Stomach (tissue), 9 donors: ENCODE measurements around the gene GALNT13. TPM values are rescaled to one million over a fixed set of nuclear protein-coding genes. Genes with fewer than 3 reads are reported as not detected.

Experiments
- DNase-seq, 2 donors: peaks; one replicate each; pipeline versions ENCODE4 v3.0.0 to v3.0.0-alpha.2; 2013 to 2019
- H3K27ac ChIP-seq, 5 donors: fragments of 200-600 bp in 4 of 5; sonication (generic) in 4 of 5; one replicate each; pipeline ENCODE4 v1.5.1; 2013 to 2019; ENCODE audit warnings: mild to moderate bottlenecking in 1 of 5, moderate library complexity in 1 of 5
- H3K27me3 ChIP-seq, 3 donors: fragments of 200-600 bp; sonication (generic); one replicate each; pipeline ENCODE4 v1.5.1; 2017 to 2019; ENCODE audit warnings: mixed run types in 1 of 3
- H3K36me3 ChIP-seq, 4 donors: fragments of 200-600 bp; sonication (generic); 1 replicate in 3 of 4; 2 replicates in 1 of 4; pipeline ENCODE4 v1.5.1; 2016 to 2019
- H3K4me1 ChIP-seq, 4 donors: fragments of 200-600 bp; sonication (generic); one replicate each; pipeline ENCODE4 v1.5.1; 2016 to 2019
- H3K4me3 ChIP-seq, 4 donors: fragments of 200-600 bp; sonication (generic) in 3 of 4; one replicate each; pipeline ENCODE4 v1.5.1; 2016 to 2019; ENCODE audit warnings: mild to moderate bottlenecking in 1 of 4
- H3K9me3 ChIP-seq, 4 donors: fragments of 200-600 bp; sonication (generic); one replicate each; pipeline ENCODE4 v1.5.1; 2016 to 2019
- EP300 ChIP-seq: sonication (generic); formaldehyde crosslinking; IDR thresholded peaks from one replicate; pipeline ENCODE4 v1.6.1; 2017; ENCODE audit warnings: antibody characterized with exemption
- POLR2A ChIP-seq, 4 donors: fragments of 450-650 bp; IDR thresholded peaks; one replicate each; pipeline ENCODE4 v1.6.1; 2016; ENCODE audit warnings: antibody characterized with exemption in 4 of 4, control low read depth in 2 of 4, mild to moderate bottlenecking in 1 of 4, moderate library complexity in 1 of 4
- POLR2AphosphoS5 ChIP-seq, 3 donors: sonication (generic); formaldehyde crosslinking; IDR thresholded peaks; one replicate each; pipeline ENCODE4 v1.6.1; 2016; ENCODE audit warnings: antibody characterized with exemption in 3 of 3
- WGBS, 5 donors: extraction: QIAGEN DNeasy Blood & Tissue Kit in 3 of 5; methylation state at CpG; one replicate each; pipeline versions ENCODE4 v1.1.5 to v1.1.7; 2013 to 2018; 5-methylcytosine and 5-hydroxymethylcytosine counted together
- intact Hi-C: fragments of 100-400 bp; cut with DNase I; formaldehyde crosslinking; loops from one replicate; pipeline ENCODE4 v1.15.1; 2023; ENCODE audit warnings: low total_unique reads
- polyA plus RNA-seq, 3 donors: library from polyadenylated mRNA; stranded (reverse); fragments of 200-250 nt; gene quantifications; one replicate each; pipeline ENCODE4 v1.2.3, GENCODE V29; 2013
- total RNA-seq, 5 donors: library from RNA; depleted of rRNA; stranded (reverse); fragments of >200 nt; gene quantifications; one replicate each; pipeline versions ENCODE4 v1.1.0 to v1.2.3, GENCODE V29; 2014 to 2016
- TF ChIP-seq, protein P1 (sequence below), 7 experiments: fragments of 450-650 bp in 4 of 7; fragments of 200-600 bp in 3 of 7; sonication (generic) in 3 of 7; IDR thresholded peaks; one replicate each; pipeline ENCODE4 v1.5.1; 2016 to 2019; ENCODE audit warnings: antibody characterized with exemption in 7 of 7, control low read depth in 2 of 7, mild to moderate bottlenecking in 1 of 7
- donor health status: healthy with polysubstance abuse.
- donor health status: Bipolar disorder and iron deficiency.
- donor health status: healthy.

GALNT13 gene
- total and polyA plus RNA-seq, 8 donors = 0.15 to 6.2 (median 0.72) TPM; not detected in 3

DNA sequence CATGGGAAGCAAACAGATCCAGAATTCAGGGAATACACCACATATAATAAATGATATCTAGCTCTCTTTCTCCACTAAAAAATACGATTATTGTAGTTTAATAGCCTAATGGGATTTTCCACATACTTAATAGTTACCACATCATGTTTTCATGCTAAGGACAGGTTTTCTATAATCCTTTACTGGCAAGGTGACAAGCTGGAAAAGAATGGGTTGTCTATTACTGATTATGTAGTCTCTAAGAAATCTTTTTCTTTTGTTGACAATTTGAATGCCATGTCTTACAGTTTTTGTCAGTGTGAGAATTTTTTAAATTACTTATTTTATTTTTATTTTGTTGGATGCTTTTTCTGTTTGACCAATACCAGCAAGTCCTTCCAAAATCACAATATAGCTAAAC, 177.8 kb downstream of the GALNT13 start:
- Histone ChIP-seq H3K9me3 (no peaks in the 10 kb centered on the region), H3K27ac (no peak overlapping the region), H3K4me3 (no peak overlapping the region), H3K4me1 (no peaks in the 10 kb centered on the region), H3K27me3 (no peaks in the 10 kb centered on the region), H3K36me3 (no peaks in the 10 kb centered on the region)
- intact Hi-C loops = no loop called here
- WGBS, 5 donors = 67 to 73% (median 70%) methylated on average over 1 of the region's 1 CpG
- TF ChIP-seq POLR2A (IDR thresholded peaks at IDR 0.05) = no peak
- TF ChIP-seq EP300 = no peak
- no peak for TF ChIP-seq POLR2AphosphoS5 (IDR thresholded peaks at IDR 0.05)
- TF ChIP-seq, protein P1, sequence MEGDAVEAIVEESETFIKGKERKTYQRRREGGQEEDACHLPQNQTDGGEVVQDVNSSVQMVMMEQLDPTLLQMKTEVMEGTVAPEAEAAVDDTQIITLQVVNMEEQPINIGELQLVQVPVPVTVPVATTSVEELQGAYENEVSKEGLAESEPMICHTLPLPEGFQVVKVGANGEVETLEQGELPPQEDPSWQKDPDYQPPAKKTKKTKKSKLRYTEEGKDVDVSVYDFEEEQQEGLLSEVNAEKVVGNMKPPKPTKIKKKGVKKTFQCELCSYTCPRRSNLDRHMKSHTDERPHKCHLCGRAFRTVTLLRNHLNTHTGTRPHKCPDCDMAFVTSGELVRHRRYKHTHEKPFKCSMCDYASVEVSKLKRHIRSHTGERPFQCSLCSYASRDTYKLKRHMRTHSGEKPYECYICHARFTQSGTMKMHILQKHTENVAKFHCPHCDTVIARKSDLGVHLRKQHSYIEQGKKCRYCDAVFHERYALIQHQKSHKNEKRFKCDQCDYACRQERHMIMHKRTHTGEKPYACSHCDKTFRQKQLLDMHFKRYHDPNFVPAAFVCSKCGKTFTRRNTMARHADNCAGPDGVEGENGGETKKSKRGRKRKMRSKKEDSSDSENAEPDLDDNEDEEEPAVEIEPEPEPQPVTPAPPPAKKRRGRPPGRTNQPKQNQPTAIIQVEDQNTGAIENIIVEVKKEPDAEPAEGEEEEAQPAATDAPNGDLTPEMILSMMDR (IDR thresholded peaks at IDR 0.05) = no peak
- no peak for DNase-seq

DNA sequence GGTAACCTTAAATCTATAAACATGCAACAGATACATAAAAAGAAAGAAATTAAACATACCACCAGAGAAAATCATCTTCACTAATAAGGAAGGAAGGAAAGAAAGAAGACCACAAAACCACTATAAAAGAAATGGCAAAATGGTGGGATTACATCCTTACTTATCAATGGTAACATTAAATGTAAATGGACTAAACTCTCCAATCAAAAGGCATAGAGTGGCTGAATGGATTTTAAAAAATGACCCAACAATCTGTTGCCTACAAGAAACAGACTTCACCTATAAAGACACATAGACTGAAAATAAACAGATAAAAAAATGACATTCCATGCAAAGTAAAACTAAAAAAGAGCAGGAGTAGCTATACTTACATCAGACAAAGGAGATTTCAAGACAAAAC, 195.4 kb downstream of the GALNT13 start:
- Histone ChIP-seq H3K36me3 (no peaks in the 10 kb centered on the region), H3K27ac (no peak overlapping the region), H3K27me3 (no peaks in the 10 kb centered on the region), H3K4me3 (no peak overlapping the region), H3K9me3 (peaks cover 0 to 27% (median 6%) of the 10 kb centered on the region in 4 donors), H3K4me1 (no peaks in the 10 kb centered on the region)
- DNase-seq = no peak
- TF ChIP-seq EP300 (no peak), POLR2AphosphoS5 (IDR thresholded peaks at IDR 0.05) (no peak), POLR2A (IDR thresholded peaks at IDR 0.05) (no peak)
- TF ChIP-seq, protein P1 (IDR thresholded peaks at IDR 0.05) = no peak
- intact Hi-C loops = no loop called here

DNA sequence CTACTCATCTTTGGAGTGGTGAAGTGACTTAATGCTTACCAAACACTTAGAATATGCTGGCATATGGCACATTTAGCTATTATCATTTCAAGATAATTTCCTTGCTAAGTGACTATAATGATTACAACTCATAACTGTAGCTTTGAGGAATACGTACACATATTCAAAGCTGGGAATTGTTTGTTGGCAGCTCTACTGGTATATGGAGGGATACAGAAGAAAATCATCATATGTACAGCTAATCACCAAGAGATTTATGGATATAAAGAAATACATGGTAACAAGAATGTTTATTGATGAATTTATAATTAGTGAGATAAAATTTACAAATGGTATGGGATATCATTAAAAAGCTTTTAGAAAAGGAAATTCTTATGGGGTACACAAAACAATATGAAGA, 207.2 kb downstream of the GALNT13 start:
- H3K27me3 ChIP-seq = no peaks in the 10 kb centered on the region
- H3K27ac ChIP-seq = no peak overlapping the region
- TF ChIP-seq POLR2A (IDR thresholded peaks at IDR 0.05) = no peak
- no peak for TF ChIP-seq EP300
- TF ChIP-seq, protein P1 (IDR thresholded peaks at IDR 0.05) = no peak
- TF ChIP-seq POLR2AphosphoS5 (IDR thresholded peaks at IDR 0.05) = no peak
- DNase-seq = no peak
- no peak overlapping the region for H3K4me3 ChIP-seq
- H3K36me3 ChIP-seq = no peaks in the 10 kb centered on the region
- peaks cover 0 to 8% (median 0%) of the 10 kb centered on the region in 4 donors for H3K9me3 ChIP-seq
- 49 to 72% (median 60%) methylated on average over 1 of the region's 1 CpG for WGBS, 5 donors
- no peaks in the 10 kb centered on the region for H3K4me1 ChIP-seq
- intact Hi-C loops = no loop called here

DNA sequence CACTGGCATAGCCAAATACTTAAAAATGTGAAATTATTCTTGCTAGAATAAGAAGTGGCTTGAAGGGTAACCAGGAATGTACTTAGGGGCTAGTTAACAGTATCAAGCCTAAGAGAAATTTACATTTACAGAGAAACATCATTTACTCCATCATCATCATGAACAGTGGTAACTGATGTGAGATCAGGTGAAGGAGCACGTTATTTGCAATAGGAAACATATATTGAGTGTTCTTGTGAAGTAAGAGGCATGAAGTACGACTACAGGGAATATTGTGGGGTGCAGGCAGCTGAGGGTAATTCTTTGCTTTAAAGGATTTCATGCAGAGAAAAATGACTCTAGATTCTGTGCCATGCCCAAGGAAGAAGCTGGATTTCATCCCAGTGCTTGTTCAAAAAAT, 220.8 kb downstream of the GALNT13 start:
- no peak overlapping the region for H3K27ac ChIP-seq
- no peaks in the 10 kb centered on the region for H3K27me3 ChIP-seq
- intact Hi-C loops = no loop called here
- H3K4me3 ChIP-seq = no peak overlapping the region
- no peaks in the 10 kb centered on the region for H3K36me3 ChIP-seq
- H3K9me3 ChIP-seq = no peaks in the 10 kb centered on the region
- WGBS, 5 donors = 63 to 78% (median 70%) methylated on average over 2 of the region's 2 CpGs
- DNase-seq = no peak
- H3K4me1 ChIP-seq = no peaks in the 10 kb centered on the region
- TF ChIP-seq POLR2A (IDR thresholded peaks at IDR 0.05) (no peak), EP300 (no peak), POLR2AphosphoS5 (IDR thresholded peaks at IDR 0.05) (no peak)
- TF ChIP-seq, protein P1 (IDR thresholded peaks at IDR 0.05) = no peak
